Endothelial cell of umbilical vein (primary cell): ENCODE measurements around the gene COX10.
"Not testable (repeated sequence)": the region's sequence is repeated elsewhere in the genome, so short reads cannot be mapped to it uniquely, and the experiment has no call there.

ENCODE experiments used
- MYC ChIP-seq: IDR thresholded peaks from one replicate; pipeline ENCODE4 v1.6.1; 2011; ENCODE audit warnings: mild to moderate bottlenecking, low read depth, low read length
- POLR2A ChIP-seq: IDR thresholded peaks from 2 replicates; pipeline ENCODE4 v1.6.1; 2012; ENCODE audit warnings: low read depth, mild to moderate bottlenecking, control low read depth, low read length
- TF ChIP-seq, protein P1 (sequence below), 2 donors: IDR thresholded peaks; 1 replicate in 1 of 2; 2 replicates in 1 of 2; pipeline ENCODE4 v1.5.1; 2011; ENCODE audit warnings: low read length in 2 of 2, mild to moderate bottlenecking in 2 of 2, moderate library complexity in 2 of 2, control low read depth in 1 of 2, inconsistent platforms in 1 of 2, low read depth in 1 of 2; ENCODE audit not compliant: insufficient read depth in 1 of 2; ENCODE audit errors: extremely low read depth in 1 of 2

DNA sequence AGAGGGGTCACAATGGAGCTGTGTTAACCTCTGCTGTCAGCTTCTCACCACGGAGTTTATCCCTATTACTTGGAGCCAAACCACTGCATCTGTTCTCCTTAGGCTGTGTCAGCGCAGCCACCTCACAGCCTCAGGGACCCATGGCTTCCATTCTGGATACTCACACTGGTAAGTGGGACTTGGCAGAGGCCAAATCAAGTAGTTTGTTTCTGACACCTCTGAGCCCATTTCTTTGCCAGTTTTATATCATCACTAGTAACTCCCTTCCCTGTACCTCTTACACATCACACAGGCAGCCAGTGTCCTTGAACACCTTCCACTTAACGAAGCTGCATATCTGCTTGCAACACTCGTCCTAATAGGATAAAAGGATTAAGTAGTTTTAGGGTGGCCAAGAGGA lies 108.5 kb downstream of the COX10 start:
- TF ChIP-seq, protein P1, sequence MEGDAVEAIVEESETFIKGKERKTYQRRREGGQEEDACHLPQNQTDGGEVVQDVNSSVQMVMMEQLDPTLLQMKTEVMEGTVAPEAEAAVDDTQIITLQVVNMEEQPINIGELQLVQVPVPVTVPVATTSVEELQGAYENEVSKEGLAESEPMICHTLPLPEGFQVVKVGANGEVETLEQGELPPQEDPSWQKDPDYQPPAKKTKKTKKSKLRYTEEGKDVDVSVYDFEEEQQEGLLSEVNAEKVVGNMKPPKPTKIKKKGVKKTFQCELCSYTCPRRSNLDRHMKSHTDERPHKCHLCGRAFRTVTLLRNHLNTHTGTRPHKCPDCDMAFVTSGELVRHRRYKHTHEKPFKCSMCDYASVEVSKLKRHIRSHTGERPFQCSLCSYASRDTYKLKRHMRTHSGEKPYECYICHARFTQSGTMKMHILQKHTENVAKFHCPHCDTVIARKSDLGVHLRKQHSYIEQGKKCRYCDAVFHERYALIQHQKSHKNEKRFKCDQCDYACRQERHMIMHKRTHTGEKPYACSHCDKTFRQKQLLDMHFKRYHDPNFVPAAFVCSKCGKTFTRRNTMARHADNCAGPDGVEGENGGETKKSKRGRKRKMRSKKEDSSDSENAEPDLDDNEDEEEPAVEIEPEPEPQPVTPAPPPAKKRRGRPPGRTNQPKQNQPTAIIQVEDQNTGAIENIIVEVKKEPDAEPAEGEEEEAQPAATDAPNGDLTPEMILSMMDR (IDR thresholded peaks at IDR 0.05; ENCODE audit: extremely low read depth in 1 of 2, insufficient read depth in 1 of 2, low read depth in 1 of 2, low read length in 2 of 2): not testable (repeated sequence)
- not testable (repeated sequence) for TF ChIP-seq POLR2A, MYC
